HG03066 (cell line): ENCODE data around the gene ABCF2.

Experiments used
- ATAC-seq: cut with Tn5 transposase; IDR thresholded peaks from one replicate; pipeline ENCODE4 v1.9.1; 2021; ENCODE audit warnings: low read depth; ENCODE audit not compliant: unreplicated experiment

ABCF2 gene

GRCh38 chr7:151175047-151175792, 51.8 kb downstream of the ABCF2 start:
- no peak for ATAC-seq

DNA sequence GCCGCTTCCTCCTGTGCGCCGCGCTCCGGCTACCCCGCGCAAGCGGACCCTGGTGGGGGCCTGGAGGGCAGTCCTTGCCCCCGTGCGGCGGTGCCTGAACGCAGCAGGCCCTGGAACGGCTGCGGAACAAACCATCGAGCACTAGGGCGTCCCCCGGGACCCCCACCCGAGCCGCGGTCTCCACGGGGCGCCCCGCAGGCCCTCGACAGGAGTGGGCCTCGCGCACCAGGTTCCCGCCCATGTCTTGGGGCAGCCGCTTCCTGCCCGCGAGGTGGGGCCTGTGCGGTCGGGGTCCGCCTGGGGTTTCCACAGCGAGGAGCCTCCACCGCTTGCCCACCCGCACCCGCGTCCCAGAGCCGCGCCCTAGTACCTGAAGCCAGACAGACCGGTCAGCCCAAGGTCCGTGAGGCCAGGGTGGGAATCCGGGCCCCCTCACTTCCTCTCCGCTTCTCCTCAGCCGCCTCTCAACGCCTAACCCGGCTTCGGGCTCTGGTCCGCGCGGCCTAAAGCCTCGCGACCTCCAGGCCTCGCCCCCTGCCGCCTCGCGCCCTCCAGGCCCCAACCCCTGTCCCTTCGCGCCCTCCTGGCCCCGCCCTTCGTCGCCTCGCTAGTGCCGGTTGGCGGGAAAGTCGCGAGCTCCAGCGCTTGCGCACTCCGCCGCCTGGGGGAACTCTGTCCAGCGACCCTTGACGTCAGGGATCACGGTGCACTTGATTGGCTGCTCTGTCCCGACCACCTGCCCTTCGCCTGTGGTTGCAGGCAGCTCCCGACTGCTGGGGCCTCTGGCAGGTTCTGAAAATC, 52.6 kb downstream of the ABCF2 start:
- ATAC-seq: no peak

GRCh38 chr7:151173386-151174245, 53.4 kb downstream of the ABCF2 start:
- ATAC-seq: no peak

- no peak for ATAC-seq
Observed at GRCh38 chr7:151172273-151173141, 54.5 kb downstream of the ABCF2 start.

DNA sequence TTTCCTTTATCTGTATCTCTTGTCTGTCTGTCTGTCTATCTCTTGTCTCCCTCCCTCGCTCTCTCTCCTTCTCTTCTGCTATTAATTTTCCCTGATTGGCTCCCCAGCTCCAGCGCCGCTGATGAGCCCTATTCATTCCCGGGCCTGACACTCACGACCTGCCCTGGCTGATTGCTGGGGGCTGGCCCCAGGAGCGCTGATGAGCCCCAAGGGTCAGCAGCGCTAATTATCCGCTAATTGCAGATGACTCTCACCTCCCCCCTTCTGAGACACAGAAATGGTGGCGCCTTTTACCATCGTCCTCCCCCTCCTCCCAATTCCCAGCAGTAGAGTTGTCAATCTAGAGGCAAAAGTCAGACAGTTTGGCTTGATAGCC, 58.2 kb downstream of the ABCF2 start:
- ATAC-seq: no peak

- ATAC-seq: no peak
Observed at GRCh38 chr7:151168003-151168786, 58.8 kb downstream of the ABCF2 start.

DNA sequence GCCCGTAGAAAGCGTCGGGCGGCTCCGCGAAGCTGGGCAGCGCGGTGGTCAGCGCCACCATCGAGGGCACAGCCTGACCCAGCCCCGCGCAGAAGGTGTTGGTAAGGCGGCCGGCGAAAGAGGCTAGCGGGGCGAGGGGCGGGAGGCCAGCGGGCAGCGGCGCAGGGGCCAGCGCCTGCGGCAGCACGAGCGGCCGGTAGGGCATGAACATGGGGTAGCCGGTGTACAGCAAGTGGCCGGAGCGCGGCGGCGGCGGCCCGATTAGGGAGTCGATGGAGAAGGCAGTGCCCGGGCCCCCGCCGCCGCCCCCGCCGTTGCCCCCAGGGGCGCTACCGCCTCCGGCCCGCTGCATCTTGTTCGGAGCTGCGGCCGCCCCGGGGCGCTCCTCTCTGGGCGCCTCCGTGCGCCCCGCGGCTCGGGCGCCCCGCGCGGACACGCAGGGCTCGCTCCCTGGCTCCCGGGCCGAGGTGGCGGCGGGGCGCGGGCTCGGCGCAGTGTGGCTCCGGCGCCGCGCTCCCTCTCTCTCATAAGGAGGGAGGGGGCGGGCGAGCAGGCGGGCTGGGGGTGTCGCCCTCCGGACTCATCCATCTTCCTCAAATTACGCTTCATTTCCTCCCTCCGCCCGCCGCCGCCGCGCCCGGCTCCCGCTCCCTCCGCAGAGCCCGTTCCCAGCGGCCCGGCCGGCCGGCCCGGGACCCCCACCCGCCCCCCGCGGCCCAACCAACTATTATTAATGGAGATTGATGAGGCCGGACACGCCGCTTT, 59.6 kb downstream of the ABCF2 start, which contains the start of gene GBX1:
TSS of gene GBX1 (minus strand) at position 498 of the 765 bp plus-strand sequence. CDS start at position 352, 146 bp downstream.
- ATAC-seq: no peak

- ATAC-seq: no peak
Observed at GRCh38 chr7:151166629-151167196, 60.3 kb downstream of the ABCF2 start.
